ENCODE measurements around the gene CPD. TPM values are rescaled to one million over a fixed set of nuclear protein-coding genes. Genes with fewer than 3 reads are reported as not detected.

CPD gene
- total RNA-seq, 2 donors from 2014 or later, result 56.5 to 89.5 TPM

- H3K9ac ChIP-seq (ENCODE audit: low read depth in 2 of 2, low read length in 2 of 2), result no peak overlapping the region
- intact Hi-C loops (cut with DNase I), result no loop called here
Observed at GRCh38 chr17:30393491-30393890, 14.8 kb downstream of the CPD start.

GRCh38 chr17:30393911-30394867 lies 15.5 kb downstream of the CPD start:
- no peak for DNase-seq
- Histone ChIP-seq H3K9ac (ENCODE audit: low read depth in 2 of 2, low read length in 2 of 2) (no peak overlapping the region), H3K4me3 (no peak overlapping the region), H3K4me1 (no peaks in the 10 kb centered on the region), H3K36me3 (no peaks in the 10 kb centered on the region), H3K27me3 (no peaks in the 10 kb centered on the region), H3K9me3 (no peaks in the 10 kb centered on the region), H3K27ac (no peak overlapping the region)
- no peak for TF ChIP-seq CTCF (IDR thresholded peaks at IDR 0.05)
- intact Hi-C loops (cut with DNase I), result no loop called here

More at GRCh38 chr17:30393491-30393890, 14.8 kb downstream of the CPD start:
- no peak overlapping the region for H3K4me3 ChIP-seq
- no peaks in the 10 kb centered on the region for H3K4me1 ChIP-seq
- no peaks in the 10 kb centered on the region for H3K9me3 ChIP-seq
- no peak overlapping the region for H3K27ac ChIP-seq
- no peaks in the 10 kb centered on the region for H3K27me3 ChIP-seq
- peaks cover 1% of the 10 kb centered on the region for H3K36me3 ChIP-seq
- no peak for DNase-seq
- TF ChIP-seq CTCF (IDR thresholded peaks at IDR 0.05), result no peak

DNA sequence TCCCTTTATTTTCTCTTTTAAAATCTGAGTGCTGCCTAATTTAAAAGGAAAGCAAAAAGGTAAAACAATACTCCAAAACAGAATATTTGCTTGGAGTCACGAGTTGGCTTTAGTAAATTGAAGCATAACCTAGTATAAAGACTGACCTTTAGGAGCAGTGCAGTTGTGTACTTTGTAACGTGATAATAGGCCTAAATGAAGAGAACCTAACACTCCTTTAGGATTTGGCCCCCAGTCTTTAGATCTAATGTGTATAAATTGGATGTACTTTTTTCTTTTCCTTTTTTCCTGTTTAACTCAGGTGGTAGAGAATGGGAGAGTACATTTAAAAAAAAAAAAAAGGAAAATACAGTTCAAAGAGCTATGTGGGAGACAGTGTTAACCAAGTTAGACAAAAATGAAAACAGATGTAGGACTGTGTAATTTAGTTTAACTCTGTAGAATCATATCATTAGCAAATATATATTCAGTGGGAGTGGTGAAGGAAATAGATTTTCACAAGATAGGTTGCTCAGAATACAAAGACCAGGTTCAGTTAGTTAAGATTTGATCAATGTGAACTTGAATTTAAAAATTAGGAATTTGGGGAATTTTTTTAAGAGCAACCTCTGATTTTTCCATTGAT lies 16.8 kb downstream of the CPD start:
- TF ChIP-seq CTCF (IDR thresholded peaks at IDR 0.05), result no peak
- Histone ChIP-seq H3K4me3 (no peak overlapping the region), H3K9ac (ENCODE audit: low read depth in 2 of 2, low read length in 2 of 2) (no peak overlapping the region), H3K27ac (no peak overlapping the region), H3K27me3 (no peaks in the 10 kb centered on the region), H3K36me3 (no peaks in the 10 kb centered on the region), H3K9me3 (no peaks in the 10 kb centered on the region), H3K4me1 (no peaks in the 10 kb centered on the region)
- intact Hi-C loops (cut with DNase I), result no loop called here
- DNase-seq, result no peak

- Histone ChIP-seq H3K27ac (no peak overlapping the region), H3K4me3 (no peak overlapping the region), H3K9me3 (no peaks in the 10 kb centered on the region), H3K36me3 (no peaks in the 10 kb centered on the region), H3K4me1 (no peaks in the 10 kb centered on the region), H3K27me3 (no peaks in the 10 kb centered on the region), H3K9ac (ENCODE audit: low read depth in 2 of 2, low read length in 2 of 2) (no peak overlapping the region)
- intact Hi-C loops (cut with DNase I), result no loop called here
- no peak for TF ChIP-seq CTCF (IDR thresholded peaks at IDR 0.05)
- DNase-seq, result no peak
Observed at GRCh38 chr17:30396129-30396528, 17.4 kb downstream of the CPD start.

- no peak for DNase-seq
- Histone ChIP-seq H3K4me1 (no peaks in the 10 kb centered on the region), H3K9ac (ENCODE audit: low read depth in 2 of 2, low read length in 2 of 2) (no peak overlapping the region), H3K27ac (no peak overlapping the region), H3K4me3 (no peak overlapping the region), H3K36me3 (no peaks in the 10 kb centered on the region), H3K9me3 (no peaks in the 10 kb centered on the region), H3K27me3 (no peaks in the 10 kb centered on the region)
- intact Hi-C loops (cut with DNase I), result no loop called here
- TF ChIP-seq CTCF (IDR thresholded peaks at IDR 0.05), result no peak
Observed at GRCh38 chr17:30396612-30397011, 17.9 kb downstream of the CPD start.
